MM.1S (cell line): ENCODE results near the gene CRADD.

Experiments
- EZH2phosphoT487 ChIP-seq: fragments of 300-600 bp; sonication (generic); IDR thresholded peaks from 2 replicates; pipeline ENCODE4 v1.6.1; 2018; ENCODE audit warnings: antibody characterized with exemption, low read length
- TF ChIP-seq, protein P1 (sequence below): fragments of 300-600 bp; sonication (generic); IDR thresholded peaks from 2 replicates; pipeline ENCODE4 v1.5.1; 2016; ENCODE audit warnings: antibody characterized with exemption, low read length, mixed read lengths

DNA sequence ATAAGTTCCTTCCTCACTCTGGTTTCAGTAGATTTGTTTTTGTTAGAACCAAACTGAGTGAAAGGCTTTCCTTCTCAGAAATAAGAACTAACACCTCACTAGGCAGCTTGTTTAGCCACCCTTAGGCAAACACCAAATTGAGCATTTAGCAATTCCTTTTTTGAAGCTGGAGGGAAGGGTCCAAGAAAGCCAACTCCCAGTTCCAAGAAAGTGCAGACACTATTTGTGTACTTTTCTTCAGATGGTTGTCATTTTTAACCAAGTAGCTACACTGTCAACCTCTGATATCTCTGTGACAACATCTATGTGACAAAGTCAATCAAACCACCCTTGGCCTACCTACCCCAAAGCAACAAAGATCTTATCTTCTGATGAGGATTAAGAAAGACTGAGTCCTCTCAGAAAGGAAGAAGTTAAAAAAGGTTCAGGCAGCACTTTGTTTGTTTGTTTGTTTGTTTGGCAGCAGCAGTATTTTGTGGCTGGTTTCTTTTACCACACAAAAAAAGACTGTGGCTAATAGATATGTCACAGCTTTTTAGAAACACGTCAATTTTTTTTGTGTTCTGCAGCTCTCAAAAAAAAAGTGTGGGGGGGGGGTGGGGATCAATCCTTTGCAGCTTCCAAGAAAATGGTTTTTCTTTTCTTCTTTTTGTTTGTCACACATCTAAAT, 203.8 kb downstream of the CRADD start:
- TF ChIP-seq, protein P1, sequence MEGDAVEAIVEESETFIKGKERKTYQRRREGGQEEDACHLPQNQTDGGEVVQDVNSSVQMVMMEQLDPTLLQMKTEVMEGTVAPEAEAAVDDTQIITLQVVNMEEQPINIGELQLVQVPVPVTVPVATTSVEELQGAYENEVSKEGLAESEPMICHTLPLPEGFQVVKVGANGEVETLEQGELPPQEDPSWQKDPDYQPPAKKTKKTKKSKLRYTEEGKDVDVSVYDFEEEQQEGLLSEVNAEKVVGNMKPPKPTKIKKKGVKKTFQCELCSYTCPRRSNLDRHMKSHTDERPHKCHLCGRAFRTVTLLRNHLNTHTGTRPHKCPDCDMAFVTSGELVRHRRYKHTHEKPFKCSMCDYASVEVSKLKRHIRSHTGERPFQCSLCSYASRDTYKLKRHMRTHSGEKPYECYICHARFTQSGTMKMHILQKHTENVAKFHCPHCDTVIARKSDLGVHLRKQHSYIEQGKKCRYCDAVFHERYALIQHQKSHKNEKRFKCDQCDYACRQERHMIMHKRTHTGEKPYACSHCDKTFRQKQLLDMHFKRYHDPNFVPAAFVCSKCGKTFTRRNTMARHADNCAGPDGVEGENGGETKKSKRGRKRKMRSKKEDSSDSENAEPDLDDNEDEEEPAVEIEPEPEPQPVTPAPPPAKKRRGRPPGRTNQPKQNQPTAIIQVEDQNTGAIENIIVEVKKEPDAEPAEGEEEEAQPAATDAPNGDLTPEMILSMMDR = no peak
- TF ChIP-seq EZH2phosphoT487 = no peak
